ENCODE results near the gene ANKRD44.

Gene ANKRD44

DNA sequence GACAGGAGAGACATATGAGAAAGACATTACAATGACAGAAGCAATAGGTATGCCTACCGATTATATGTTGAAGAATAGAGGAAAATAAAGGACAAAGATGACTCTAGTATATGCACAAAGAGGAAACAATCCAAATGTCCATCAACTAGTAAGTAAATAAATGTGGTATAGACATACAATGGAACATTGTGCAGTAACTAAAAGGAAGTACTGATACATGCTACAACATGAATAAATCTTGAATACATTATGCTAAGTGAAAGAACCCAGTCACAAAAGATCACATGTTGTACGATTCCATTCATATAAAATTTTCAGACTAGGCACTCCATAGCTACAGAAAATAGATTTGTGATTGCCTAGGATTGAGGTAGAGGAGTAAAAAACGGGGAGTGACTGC, 355.5 kb downstream of the ANKRD44 start:
- Histone ChIP-seq H3K27ac (ENCODE audit: poor library complexity, severe bottlenecking) (no peak overlapping the region), H3K27me3 (ENCODE audit: insufficient read depth, poor library complexity, severe bottlenecking) (no peaks in the 10 kb centered on the region), H3K4me3 (ENCODE audit: severe bottlenecking) (no peak overlapping the region), H3K4me1 (ENCODE audit: insufficient read depth, poor library complexity, severe bottlenecking) (no peaks in the 10 kb centered on the region), H3K9me3 (ENCODE audit: severe bottlenecking) (no peaks in the 10 kb centered on the region), H3K36me3 (ENCODE audit: low read depth) (no peaks in the 10 kb centered on the region)
- no peak for DNase-seq (ENCODE audit: low spot score)
- no peak for TF ChIP-seq CTCF (IDR thresholded peaks at IDR 0.05; ENCODE audit: poor library complexity, severe bottlenecking)
- ATAC-seq (ENCODE audit: low read depth), result no peak

DNA sequence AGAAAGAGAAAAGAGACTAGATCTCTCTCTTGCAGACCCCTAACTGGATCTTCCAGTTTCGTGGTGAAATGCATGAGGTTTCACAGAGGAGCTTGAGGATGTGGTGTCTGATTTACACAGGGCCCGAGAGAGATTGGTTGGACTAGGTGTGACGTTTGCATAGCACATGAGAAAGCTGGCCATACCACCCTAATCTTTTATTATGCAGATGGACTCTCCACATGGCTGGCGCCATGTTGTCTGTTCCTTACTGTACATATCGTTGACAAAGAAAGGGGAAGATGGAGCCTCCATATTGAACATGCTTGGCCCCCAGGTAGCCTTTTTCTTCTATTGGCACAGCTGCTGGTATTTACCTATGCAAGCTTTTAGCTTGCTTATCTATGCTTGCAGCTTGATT, 356.6 kb downstream of the ANKRD44 start:
- no peak for TF ChIP-seq CTCF (IDR thresholded peaks at IDR 0.05; ENCODE audit: poor library complexity, severe bottlenecking)
- DNase-seq (ENCODE audit: low spot score) (no peak), ATAC-seq (ENCODE audit: low read depth) (no peak)
- Histone ChIP-seq H3K4me3 (ENCODE audit: severe bottlenecking) (no peak overlapping the region), H3K9me3 (ENCODE audit: severe bottlenecking) (no peaks in the 10 kb centered on the region), H3K4me1 (ENCODE audit: insufficient read depth, poor library complexity, severe bottlenecking) (no peaks in the 10 kb centered on the region), H3K36me3 (ENCODE audit: low read depth) (no peaks in the 10 kb centered on the region), H3K27me3 (ENCODE audit: insufficient read depth, poor library complexity, severe bottlenecking) (no peaks in the 10 kb centered on the region), H3K27ac (ENCODE audit: poor library complexity, severe bottlenecking) (no peak overlapping the region)

DNA sequence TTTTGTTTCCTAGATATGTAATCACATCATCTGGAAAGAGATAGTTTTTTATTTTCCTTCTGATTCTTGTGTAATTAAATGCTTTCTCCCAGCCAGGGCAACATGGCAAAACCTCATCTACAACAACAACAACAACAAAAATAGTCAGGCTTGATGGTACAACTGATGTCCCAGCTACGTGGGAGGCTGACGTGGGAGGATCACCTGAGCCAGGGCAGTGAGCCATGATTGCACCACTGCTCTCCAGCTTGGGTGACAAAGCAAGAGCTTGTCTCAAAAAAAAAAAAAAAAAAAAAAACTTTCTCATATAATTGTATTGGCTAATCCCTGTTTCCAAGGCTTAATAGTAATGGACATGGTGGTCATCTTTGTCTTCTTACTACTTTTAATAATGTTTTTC, 357.6 kb downstream of the ANKRD44 start:
- no peak for TF ChIP-seq CTCF (IDR thresholded peaks at IDR 0.05; ENCODE audit: poor library complexity, severe bottlenecking)

GRCh38 chr2:196951973-196952372, 358.6 kb downstream of the ANKRD44 start:
- ATAC-seq (ENCODE audit: low read depth) (no peak), DNase-seq (ENCODE audit: low spot score) (no peak)
- no peaks in the 10 kb centered on the region for H3K27me3 ChIP-seq (ENCODE audit: insufficient read depth, poor library complexity, severe bottlenecking)
- no peaks in the 10 kb centered on the region for H3K9me3 ChIP-seq (ENCODE audit: severe bottlenecking)
- H3K27ac ChIP-seq (ENCODE audit: poor library complexity, severe bottlenecking), result no peak overlapping the region
- no peaks in the 10 kb centered on the region for H3K4me1 ChIP-seq (ENCODE audit: insufficient read depth, poor library complexity, severe bottlenecking)
- H3K36me3 ChIP-seq (ENCODE audit: low read depth), result no peaks in the 10 kb centered on the region
- no peak overlapping the region for H3K4me3 ChIP-seq (ENCODE audit: severe bottlenecking)
- TF ChIP-seq CTCF (IDR thresholded peaks at IDR 0.05; ENCODE audit: poor library complexity, severe bottlenecking), result no peak

More for the DNA sequence above, 357.6 kb downstream of the ANKRD44 start:
- DNase-seq (ENCODE audit: low spot score) (no peak), ATAC-seq (ENCODE audit: low read depth) (no peak)
- H3K27ac ChIP-seq (ENCODE audit: poor library complexity, severe bottlenecking), result no peak overlapping the region
- H3K27me3 ChIP-seq (ENCODE audit: insufficient read depth, poor library complexity, severe bottlenecking), result no peaks in the 10 kb centered on the region
- no peak overlapping the region for H3K4me3 ChIP-seq (ENCODE audit: severe bottlenecking)
- no peaks in the 10 kb centered on the region for H3K4me1 ChIP-seq (ENCODE audit: insufficient read depth, poor library complexity, severe bottlenecking)
- H3K9me3 ChIP-seq (ENCODE audit: severe bottlenecking), result no peaks in the 10 kb centered on the region
- no peaks in the 10 kb centered on the region for H3K36me3 ChIP-seq (ENCODE audit: low read depth)

GRCh38 chr2:196949116-196949515, 361.5 kb downstream of the ANKRD44 start:
- Histone ChIP-seq H3K4me1 (ENCODE audit: insufficient read depth, poor library complexity, severe bottlenecking) (no peaks in the 10 kb centered on the region), H3K4me3 (ENCODE audit: severe bottlenecking) (no peak overlapping the region), H3K27ac (ENCODE audit: poor library complexity, severe bottlenecking) (no peak overlapping the region), H3K27me3 (ENCODE audit: insufficient read depth, poor library complexity, severe bottlenecking) (no peaks in the 10 kb centered on the region), H3K36me3 (ENCODE audit: low read depth) (no peaks in the 10 kb centered on the region), H3K9me3 (ENCODE audit: severe bottlenecking) (no peaks in the 10 kb centered on the region)
- DNase-seq (ENCODE audit: low spot score), result no peak
- TF ChIP-seq CTCF (IDR thresholded peaks at IDR 0.05; ENCODE audit: poor library complexity, severe bottlenecking), result no peak
- no peak for ATAC-seq (ENCODE audit: low read depth)
